GM19395 (cell line): ENCODE results near the gene SPRR1B.
"Not testable (repeated sequence)": the region's sequence is repeated elsewhere in the genome, so short reads cannot be mapped to it uniquely, and the experiment has no call there.

Experiments
- ATAC-seq: cut with Tn5 transposase; IDR thresholded peaks from one replicate; pipeline ENCODE4 v1.9.1; 2021; ENCODE audit warnings: mild to moderate bottlenecking, moderate library complexity; ENCODE audit not compliant: unreplicated experiment

SPRR1B gene

GRCh38 chr1:153030895-153031294 lies at the start of gene SPRR1B:
Gene SPRR1B (plus strand): TSS chr1:153031203. CDS start chr1:153032346, 1,143 bp downstream.
- no peak for ATAC-seq

GRCh38 chr1:152982076-152982475 lies 48.9 kb upstream of the SPRR1B start:
- no peak for ATAC-seq

- no peak for ATAC-seq
These were observed 47.8 kb upstream of the SPRR1B start for GRCh38 chr1:152983234-152983633.

- no peak for ATAC-seq
These were observed 47.3 kb upstream of the SPRR1B start, which contains the start of gene SPRR1A for GRCh38 chr1:152983743-152984142. Gene SPRR1A (plus strand): TSS chr1:152984081. CDS start chr1:152985231, 1,150 bp downstream.

GRCh38 chr1:152986578-152986977 lies 44.4 kb upstream of the SPRR1B start:
- no peak for ATAC-seq

- no peak for ATAC-seq
These were observed 37.8 kb upstream of the SPRR1B start for GRCh38 chr1:152993186-152993585.

- ATAC-seq, result no peak
These were observed 35.2 kb upstream of the SPRR1B start for GRCh38 chr1:152995842-152996241.

GRCh38 chr1:152996633-152997400 lies 34.2 kb upstream of the SPRR1B start:
- no peak for ATAC-seq

GRCh38 chr1:152997901-152998300 lies 33.1 kb upstream of the SPRR1B start:
- ATAC-seq, result no peak

- ATAC-seq, result no peak
These were observed 32.5 kb upstream of the SPRR1B start for GRCh38 chr1:152998476-152998875.

GRCh38 chr1:152999818-153000217 lies 31.2 kb upstream of the SPRR1B start:
- no peak for ATAC-seq

- no peak for ATAC-seq
These were observed 30.7 kb upstream of the SPRR1B start for GRCh38 chr1:153000294-153000693.

- no peak for ATAC-seq
These were observed 29.6 kb upstream of the SPRR1B start, which contains the start of gene SPRR3 for GRCh38 chr1:153001382-153001781. Gene SPRR3 (plus strand): TSS chr1:153001749. CDS start chr1:153003021, 1,272 bp downstream.

GRCh38 chr1:153011235-153011758 lies 19.7 kb upstream of the SPRR1B start:
- not testable (repeated sequence) for ATAC-seq

GRCh38 chr1:153021829-153022228 lies 9.2 kb upstream of the SPRR1B start:
- not testable (repeated sequence) for ATAC-seq

GRCh38 chr1:153022340-153022739 lies 8.7 kb upstream of the SPRR1B start:
- not testable (repeated sequence) for ATAC-seq

- no peak for ATAC-seq
These were observed 7.9 kb upstream of the SPRR1B start for GRCh38 chr1:153023109-153023508.

GRCh38 chr1:153024413-153024812 lies 6.6 kb upstream of the SPRR1B start:
- ATAC-seq, result no peak

- ATAC-seq, result no peak
These were observed 5.2 kb upstream of the SPRR1B start for GRCh38 chr1:153025797-153026196.

GRCh38 chr1:153028766-153029165 lies 2.2 kb upstream of the SPRR1B start:
- ATAC-seq, result no peak

GRCh38 chr1:153032073-153032472 lies 1.1 kb downstream of the SPRR1B start:
- no peak for ATAC-seq

- no peak for ATAC-seq
These were observed 1.8 kb downstream of the SPRR1B start for GRCh38 chr1:153032677-153033308.
